ENCODE data around the gene BANP.

The BANP gene

DNA sequence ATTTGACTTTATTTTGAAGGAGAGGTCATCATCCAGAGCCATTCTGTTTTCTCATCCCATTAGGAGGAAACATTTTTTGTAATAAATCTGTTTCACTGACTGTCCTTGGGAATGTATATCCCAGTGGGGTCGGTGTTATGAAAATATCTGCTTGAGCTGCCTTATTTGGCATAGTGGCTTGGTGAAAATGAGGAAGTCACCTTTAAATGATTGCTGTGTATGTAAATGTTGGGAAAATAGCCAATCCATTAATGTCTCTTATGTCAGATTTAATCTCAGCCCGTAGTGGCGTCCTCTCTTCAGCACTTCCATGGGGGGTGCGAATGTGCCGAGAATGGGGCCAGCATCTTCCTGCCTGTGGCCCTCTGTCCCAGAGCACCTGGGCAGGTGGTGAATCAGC lies 57.6 kb downstream of the BANP start:
- no peak overlapping the region for H3K4me3 Mint-ChIP-seq
- peaks cover 65% of the 10 kb centered on the region for H3K36me3 Mint-ChIP-seq (ENCODE audit: low read depth)
- H3K27me3 Mint-ChIP-seq (ENCODE audit: low read depth) = no peaks in the 10 kb centered on the region
- peaks cover 33% of the 10 kb centered on the region for H3K4me1 Mint-ChIP-seq
- TF ChIP-seq, protein P1, sequence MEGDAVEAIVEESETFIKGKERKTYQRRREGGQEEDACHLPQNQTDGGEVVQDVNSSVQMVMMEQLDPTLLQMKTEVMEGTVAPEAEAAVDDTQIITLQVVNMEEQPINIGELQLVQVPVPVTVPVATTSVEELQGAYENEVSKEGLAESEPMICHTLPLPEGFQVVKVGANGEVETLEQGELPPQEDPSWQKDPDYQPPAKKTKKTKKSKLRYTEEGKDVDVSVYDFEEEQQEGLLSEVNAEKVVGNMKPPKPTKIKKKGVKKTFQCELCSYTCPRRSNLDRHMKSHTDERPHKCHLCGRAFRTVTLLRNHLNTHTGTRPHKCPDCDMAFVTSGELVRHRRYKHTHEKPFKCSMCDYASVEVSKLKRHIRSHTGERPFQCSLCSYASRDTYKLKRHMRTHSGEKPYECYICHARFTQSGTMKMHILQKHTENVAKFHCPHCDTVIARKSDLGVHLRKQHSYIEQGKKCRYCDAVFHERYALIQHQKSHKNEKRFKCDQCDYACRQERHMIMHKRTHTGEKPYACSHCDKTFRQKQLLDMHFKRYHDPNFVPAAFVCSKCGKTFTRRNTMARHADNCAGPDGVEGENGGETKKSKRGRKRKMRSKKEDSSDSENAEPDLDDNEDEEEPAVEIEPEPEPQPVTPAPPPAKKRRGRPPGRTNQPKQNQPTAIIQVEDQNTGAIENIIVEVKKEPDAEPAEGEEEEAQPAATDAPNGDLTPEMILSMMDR (IDR thresholded peaks at IDR 0.05; ENCODE audit: unreplicated experiment in 3 of 3) = no peak
- no peaks in the 10 kb centered on the region for H3K9me3 Mint-ChIP-seq
- H3K27ac Mint-ChIP-seq = peak overlapping the region in 1 of 3 experiments; percentile 27

GRCh38 chr16:88009563-88010342 lies 58.5 kb downstream of the BANP start:
- Mint-ChIP-seq H3K4me1 (peaks cover 28% of the 10 kb centered on the region), H3K27ac (no peak overlapping the region), H3K27me3 (ENCODE audit: low read depth) (no peaks in the 10 kb centered on the region), H3K9me3 (no peaks in the 10 kb centered on the region), H3K36me3 (ENCODE audit: low read depth) (peaks cover 59% of the 10 kb centered on the region), H3K4me3 (no peak overlapping the region)
- TF ChIP-seq, protein P1 (IDR thresholded peaks at IDR 0.05; ENCODE audit: unreplicated experiment in 3 of 3) = no peak

DNA sequence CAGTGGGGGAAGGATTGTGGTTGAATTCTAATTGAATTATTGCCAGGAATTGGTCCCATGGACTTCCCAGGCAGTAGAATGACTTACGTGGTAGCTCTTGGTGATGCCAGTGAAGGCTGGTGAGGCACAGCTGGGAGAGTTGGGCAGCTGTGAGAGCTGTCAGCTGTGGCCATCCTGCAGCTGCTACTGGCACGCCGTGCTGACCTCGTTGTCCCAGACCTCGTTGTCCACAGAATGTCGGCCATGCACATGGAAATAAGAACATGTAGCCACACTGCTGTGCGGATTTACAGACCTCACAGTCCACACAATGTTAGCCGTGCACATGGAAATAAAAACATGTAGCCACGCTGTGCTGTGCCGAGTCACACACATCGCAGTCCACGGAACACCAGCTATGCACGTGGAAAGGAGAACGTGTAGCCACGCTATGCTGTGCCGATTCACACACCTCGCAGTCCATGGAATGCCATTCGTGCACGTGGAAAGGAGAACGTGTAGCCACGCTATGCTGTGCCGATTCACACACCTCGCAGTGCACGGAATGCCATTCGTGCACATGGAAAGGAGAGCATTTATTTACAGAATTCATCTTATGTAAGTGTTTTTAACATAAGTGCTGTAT lies 59.2 kb downstream of the BANP start:
- peaks cover 52% of the 10 kb centered on the region for H3K36me3 Mint-ChIP-seq (ENCODE audit: low read depth)
- H3K4me1 Mint-ChIP-seq = peaks cover 22% of the 10 kb centered on the region
- H3K9me3 Mint-ChIP-seq = no peaks in the 10 kb centered on the region
- peak overlapping the region in 2 of 3 experiments; percentile 26 to 46 for H3K27ac Mint-ChIP-seq
- H3K4me3 Mint-ChIP-seq = peak overlapping the region in 1 of 3 experiments; percentile 31
- TF ChIP-seq, protein P1 (IDR thresholded peaks at IDR 0.05; ENCODE audit: unreplicated experiment in 3 of 3) = no peak
- H3K27me3 Mint-ChIP-seq (ENCODE audit: low read depth) = no peaks in the 10 kb centered on the region

DNA sequence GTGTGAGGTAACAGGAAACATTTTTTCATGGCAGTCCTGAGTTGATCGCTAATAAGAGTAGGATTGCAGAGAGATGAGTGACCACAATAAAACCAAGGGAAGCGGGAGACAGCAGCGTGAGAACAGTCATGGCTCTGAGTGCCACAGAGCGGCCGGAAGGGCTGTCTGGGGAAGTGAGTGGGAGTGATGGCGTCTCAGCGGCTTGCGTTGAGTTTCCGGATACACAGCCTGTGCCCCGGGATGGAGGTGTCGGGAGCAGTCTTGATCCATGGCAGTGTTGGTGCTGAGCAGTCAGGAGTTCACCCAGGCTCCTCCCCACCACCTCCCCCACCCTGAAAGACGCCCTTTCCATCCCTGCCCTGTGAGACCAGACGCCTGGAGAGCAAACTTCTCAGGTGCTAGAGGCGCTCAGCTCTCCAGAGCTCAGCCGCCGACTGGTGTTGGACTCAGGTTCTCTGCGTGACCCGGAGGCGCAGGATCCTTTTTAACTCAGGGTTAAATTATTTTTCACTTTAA lies 59.8 kb downstream of the BANP start:
- H3K4me3 Mint-ChIP-seq = peak overlapping the region in 1 of 3 experiments; percentile 31
- TF ChIP-seq, protein P1 (IDR thresholded peaks at IDR 0.05; ENCODE audit: unreplicated experiment in 3 of 3) = no peak
- H3K4me1 Mint-ChIP-seq = peaks cover 22% of the 10 kb centered on the region
- no peaks in the 10 kb centered on the region for H3K27me3 Mint-ChIP-seq (ENCODE audit: low read depth)
- peak overlapping the region in 2 of 3 experiments; percentile 26 to 46 for H3K27ac Mint-ChIP-seq
- H3K9me3 Mint-ChIP-seq = no peaks in the 10 kb centered on the region
- peaks cover 47% of the 10 kb centered on the region for H3K36me3 Mint-ChIP-seq (ENCODE audit: low read depth)

DNA sequence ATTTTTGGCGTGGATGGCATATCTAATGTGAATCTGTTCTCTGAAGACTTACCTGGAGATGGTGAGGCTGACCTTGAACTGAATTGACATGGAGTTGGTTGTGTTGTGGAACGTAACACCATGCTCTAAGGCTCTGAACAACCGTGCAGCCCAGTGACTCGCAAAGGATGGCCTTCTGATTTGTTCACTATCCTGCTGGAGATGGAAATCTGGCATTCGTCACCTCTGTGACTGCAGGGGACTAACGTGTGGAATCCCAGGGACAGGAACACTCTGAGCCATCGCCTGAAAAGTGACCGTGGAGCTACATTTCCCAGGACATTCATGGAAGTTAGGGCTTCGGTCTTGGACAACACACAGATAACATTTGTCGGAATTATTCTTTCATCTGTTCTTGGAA lies 61.1 kb downstream of the BANP start:
- Mint-ChIP-seq H3K9me3 (no peaks in the 10 kb centered on the region), H3K27ac (peak overlapping the region in 1 of 3 experiments; percentile 88), H3K36me3 (ENCODE audit: low read depth) (peaks cover 38% of the 10 kb centered on the region), H3K4me1 (peaks cover 22% of the 10 kb centered on the region), H3K27me3 (ENCODE audit: low read depth) (no peaks in the 10 kb centered on the region), H3K4me3 (no peak overlapping the region)
- TF ChIP-seq, protein P1 (IDR thresholded peaks at IDR 0.05; ENCODE audit: unreplicated experiment in 3 of 3) = no peak

All from nephron (organoid).